Raji (cell line): ENCODE results near the gene INTS1.

ENCODE experiments used
- POLR2A ChIP-seq: IDR thresholded peaks from 2 replicates; pipeline ENCODE4 v1.6.1; 2011; ENCODE audit warnings: low read depth, low read length, control low read depth; ENCODE audit not compliant: insufficient read depth

INTS1 gene

GRCh38 chr7:1444214-1444924 is 59.8 kb downstream of the INTS1 start:
- no peak for TF ChIP-seq POLR2A

- no peak for TF ChIP-seq POLR2A
Measured at GRCh38 chr7:1442355-1443124, 61.6 kb downstream of the INTS1 start.

- no peak for TF ChIP-seq POLR2A
Measured at GRCh38 chr7:1441615-1442354, 62.4 kb downstream of the INTS1 start.

- no peak for TF ChIP-seq POLR2A
Measured at GRCh38 chr7:1440620-1441019, 63.6 kb downstream of the INTS1 start.

- TF ChIP-seq POLR2A = no peak
Measured at GRCh38 chr7:1439373-1440363, 64.5 kb downstream of the INTS1 start.

GRCh38 chr7:1438821-1439220 is 65.4 kb downstream of the INTS1 start:
- no peak for TF ChIP-seq POLR2A

- TF ChIP-seq POLR2A = no peak
Measured at GRCh38 chr7:1438208-1438607, 66.0 kb downstream of the INTS1 start.

- no peak for TF ChIP-seq POLR2A
Measured at GRCh38 chr7:1437155-1437880, 66.9 kb downstream of the INTS1 start.

- TF ChIP-seq POLR2A = no peak
Measured at GRCh38 chr7:1436608-1437007, 67.6 kb downstream of the INTS1 start.

- no peak for TF ChIP-seq POLR2A
Measured at GRCh38 chr7:1434891-1435670, 69.1 kb downstream of the INTS1 start.

- TF ChIP-seq POLR2A = no peak
Measured at GRCh38 chr7:1434165-1434718, 69.9 kb downstream of the INTS1 start.

- no peak for TF ChIP-seq POLR2A
Measured at GRCh38 chr7:1433128-1433920, 70.9 kb downstream of the INTS1 start.
